Measurements from ENCODE around the gene RFNG. TPM values are rescaled to one million over a fixed set of nuclear protein-coding genes. Genes with fewer than 3 reads are reported as not detected.
A peak's percentile ranks its signal among the peaks of the same experiment; 100 is the strongest.

The RFNG gene
- total RNA-seq, 1 experiment from 2014 or later: 52.0 TPM

- peak; percentile 74 for ATAC-seq
- intact Hi-C loops (cut with micrococcal nuclease): loop anchor here (1.0 to 10.0 kb wide), 5 partner anchors 9 to 383 kb away; partner anchors contain the start of genes HEXD, LRRC45 and OGFOD3
- POLR2A ChIA-PET: interaction anchor here (1.0 kb wide), 1 partner anchor 9 kb away, joined by 3 read pairs; the partner anchor contains the start of genes CENPX and LRRC45
- peaks cover 0 to 12% of the 10 kb centered on the region in 2 experiments; a peak in 1 of 4 replicates for H3K36me3 ChIP-seq (ENCODE audit: control insufficient read depth in 1 of 2, insufficient read depth in 2 of 2, low read length in 2 of 2)
- no peak for DNase-seq (ENCODE audit: low read depth, low spot score)
- RAD21 ChIA-PET (ENCODE audit: low non-redundant PET in 1 of 2, low total read pairs in 2 of 2, uncharacterized antibody in 2 of 2, unreplicated experiment in 2 of 2): no interaction called here
- no peaks in the 10 kb centered on the region for H3K9me2 ChIP-seq (ENCODE audit: insufficient read depth)
- H4K20me1 ChIP-seq (ENCODE audit: insufficient read depth): no peaks in the 10 kb centered on the region
- H3K9me3 ChIP-seq (ENCODE audit: control insufficient read depth in 1 of 2, insufficient read depth in 1 of 2, low read depth in 1 of 2, low read length in 2 of 2): no peaks in the 10 kb centered on the region
- no TSS peak for BruUV-seq (replicated peaks)
- peaks cover 16 to 61% of the 10 kb centered on the region in 2 experiments; a peak in 3 of 4 replicates for H3K4me1 ChIP-seq (ENCODE audit: control insufficient read depth in 1 of 2, insufficient read depth in 2 of 2, low read length in 2 of 2)
- H3K79me2 ChIP-seq (ENCODE audit: insufficient read depth, low read length): peaks cover 27% of the 10 kb centered on the region; the same call in 1 of the 2 replicates
- peak overlapping the region; percentile 92 for H3K27ac ChIP-seq (ENCODE audit: low read depth, low read length)
- H3K9ac ChIP-seq (ENCODE audit: low read length): peak overlapping the region; percentile 93
- peak overlapping the region; percentile 88 to 90 for H3K4me3 ChIP-seq (replicated peaks in 1 of 2; ENCODE audit: low read depth in 1 of 2, low read length in 2 of 2)
- no peak overlapping the region for H2AFZ ChIP-seq (ENCODE audit: low read depth, low read length, poor library complexity, severe bottlenecking)
- H3K4me2 ChIP-seq (ENCODE audit: low read length): peak overlapping the region; percentile 98
- CTCF ChIA-PET: interaction anchor here (2.2 to 3.0 kb wide), 3 partner anchors 11 to 204 kb away, joined by 14 to 39 read pairs (median 16); partner anchors contain the start of genes CENPX and LRRC45
- H3K27me3 ChIP-seq (ENCODE audit: insufficient read depth, low read length): no peaks in the 10 kb centered on the region
- TF ChIP-seq ELF1 (IDR thresholded peaks at IDR 0.05; ENCODE audit: borderline replicate concordance, low read depth) (no peak), ZFX (IDR thresholded peaks at IDR 0.05) (peak; percentile 72; the same call in 1 of the 2 replicates), EGR1 (IDR thresholded peaks at IDR 0.05; ENCODE audit: low read depth) (no peak), EZH2phosphoT487 (IDR thresholded peaks at IDR 0.05; ENCODE audit: borderline replicate concordance) (no peak), CEBPB (IDR thresholded peaks at IDR 0.05; ENCODE audit: low read depth) (no peak), SRF (IDR thresholded peaks at IDR 0.05; ENCODE audit: low read depth) (no peak), ZBTB33 (IDR thresholded peaks at IDR 0.05; ENCODE audit: extremely low read depth, insufficient replicate concordance, low read length) (no peak), SIN3A (IDR thresholded peaks at IDR 0.05; ENCODE audit: low read depth) (no peak), RAD21 (IDR thresholded peaks at IDR 0.05; ENCODE audit: low read depth) (no peak), ZNF274 (IDR thresholded peaks at IDR 0.05; ENCODE audit: low read depth, low read length) (no peak), POLR2AphosphoS5 (IDR thresholded peaks at IDR 0.05; ENCODE audit: low read depth, low read length) (peak; percentile 64), REST (IDR thresholded peaks at IDR 0.05; ENCODE audit: low read depth) (no peak), EZH2 (IDR thresholded peaks at IDR 0.05) (no peak), CBX3 (IDR thresholded peaks at IDR 0.05; ENCODE audit: low read depth) (no peak), POLR2A (IDR thresholded peaks at IDR 0.05; ENCODE audit: borderline replicate concordance, extremely low read depth, insufficient read depth, insufficient read length) (peak; percentile 28), YY1 (IDR thresholded peaks at IDR 0.05; ENCODE audit: extremely low read depth, insufficient replicate concordance, low read depth, low read length) (no peak), FOSL1 (IDR thresholded peaks at IDR 0.05; ENCODE audit: low read depth) (no peak), TCF7L2 (IDR thresholded peaks at IDR 0.05; ENCODE audit: borderline replicate concordance, extremely low read depth, insufficient read depth, insufficient read length) (no peak), SP1 (IDR thresholded peaks at IDR 0.05; ENCODE audit: low read depth) (no peak)
Observed at GRCh38 chr17:82031885-82032627, 19.6 kb downstream of the RFNG start.
